Stimulated activated CD4-positive, alpha-beta T cell treated with anti-CD3 and anti-CD28 coated beads, Interleukin-1b, Interleukin-23, amount 100 ng/mL, for 48 hours (primary cell): ENCODE results near the gene RICTOR.

ENCODE experiments used
- DNase-seq: peaks from one replicate; pipeline ENCODE4 v3.0.0-alpha.2; 2020

The RICTOR gene

GRCh38 chr5:38929838-38930237 lies 144.4 kb downstream of the RICTOR start:
- no peak for DNase-seq

- no peak for DNase-seq
Observed at GRCh38 chr5:38927470-38927869, 146.7 kb downstream of the RICTOR start.

- no peak for DNase-seq
Observed at GRCh38 chr5:38926121-38926520, 148.1 kb downstream of the RICTOR start.

GRCh38 chr5:38925154-38925925 lies 148.9 kb downstream of the RICTOR start:
- no peak for DNase-seq

- DNase-seq: no peak
Observed at GRCh38 chr5:38923661-38924451, 150.3 kb downstream of the RICTOR start.

GRCh38 chr5:38922199-38922598 lies 152.0 kb downstream of the RICTOR start:
- peak; percentile 50 for DNase-seq

- no peak for DNase-seq
Observed at GRCh38 chr5:38921174-38921573, 153.0 kb downstream of the RICTOR start.

GRCh38 chr5:38916802-38917201 lies 157.4 kb downstream of the RICTOR start:
- no peak for DNase-seq

GRCh38 chr5:38913714-38914113 lies 160.5 kb downstream of the RICTOR start:
- DNase-seq: no peak

GRCh38 chr5:38911933-38912332 lies 162.3 kb downstream of the RICTOR start:
- DNase-seq: no peak

- DNase-seq: no peak
Observed at GRCh38 chr5:38906503-38906902, 167.7 kb downstream of the RICTOR start.

GRCh38 chr5:38905516-38905915 lies 168.7 kb downstream of the RICTOR start:
- no peak for DNase-seq

- no peak for DNase-seq
Observed at GRCh38 chr5:38899936-38900335, 174.3 kb downstream of the RICTOR start.

GRCh38 chr5:38896760-38897159 lies 177.4 kb downstream of the RICTOR start:
- DNase-seq: no peak

- DNase-seq: no peak
Observed at GRCh38 chr5:38892363-38892762, 181.8 kb downstream of the RICTOR start.

- DNase-seq: no peak
Observed at GRCh38 chr5:38891563-38891962, 182.6 kb downstream of the RICTOR start.

GRCh38 chr5:38889424-38889823 lies 184.8 kb downstream of the RICTOR start:
- no peak for DNase-seq

- DNase-seq: no peak
Observed at GRCh38 chr5:38888041-38888440, 186.2 kb downstream of the RICTOR start.
